GM10266 (cell line): ENCODE results near the gene SEBOX.

Experiments used
- DNase-seq: peaks from one replicate; pipeline ENCODE4 v3.0.0; 2012; ENCODE audit errors: extremely low spot score
- CTCF ChIP-seq: IDR thresholded peaks from 2 replicates; pipeline ENCODE4 v1.5.1; 2012; ENCODE audit warnings: mild to moderate bottlenecking, low read depth; ENCODE audit not compliant: control insufficient read depth, insufficient read depth; ENCODE audit errors: missing control alignments

SEBOX gene

GRCh38 chr17:28394337-28395116 lies 29.5 kb upstream of the SEBOX start:
- no peak for DNase-seq
- no peak for TF ChIP-seq CTCF

- no peak for TF ChIP-seq CTCF
- DNase-seq, result no peak
Observed at GRCh38 chr17:28392491-28392890, 27.5 kb upstream of the SEBOX start.

- DNase-seq, result no peak
- no peak for TF ChIP-seq CTCF
Observed at GRCh38 chr17:28391401-28391800, 26.4 kb upstream of the SEBOX start.

- no peak for DNase-seq
- no peak for TF ChIP-seq CTCF
Observed at GRCh38 chr17:28390984-28391383, 26.0 kb upstream of the SEBOX start.

- TF ChIP-seq CTCF, result no peak
- no peak for DNase-seq
Observed at GRCh38 chr17:28390563-28390962, 25.6 kb upstream of the SEBOX start.

- TF ChIP-seq CTCF, result no peak
- DNase-seq, result no peak
Observed at GRCh38 chr17:28390141-28390540, 25.1 kb upstream of the SEBOX start.

GRCh38 chr17:28388106-28388505 lies 23.1 kb upstream of the SEBOX start:
- TF ChIP-seq CTCF, result no peak
- DNase-seq, result no peak
